HG03108 (cell line): Measurements from ENCODE around the gene ZRANB1.

Experiments
- ATAC-seq: cut with Tn5 transposase; IDR thresholded peaks from one replicate; pipeline ENCODE4 v1.9.1; 2021; ENCODE audit warnings: moderate library complexity; ENCODE audit not compliant: unreplicated experiment

Gene ZRANB1

DNA sequence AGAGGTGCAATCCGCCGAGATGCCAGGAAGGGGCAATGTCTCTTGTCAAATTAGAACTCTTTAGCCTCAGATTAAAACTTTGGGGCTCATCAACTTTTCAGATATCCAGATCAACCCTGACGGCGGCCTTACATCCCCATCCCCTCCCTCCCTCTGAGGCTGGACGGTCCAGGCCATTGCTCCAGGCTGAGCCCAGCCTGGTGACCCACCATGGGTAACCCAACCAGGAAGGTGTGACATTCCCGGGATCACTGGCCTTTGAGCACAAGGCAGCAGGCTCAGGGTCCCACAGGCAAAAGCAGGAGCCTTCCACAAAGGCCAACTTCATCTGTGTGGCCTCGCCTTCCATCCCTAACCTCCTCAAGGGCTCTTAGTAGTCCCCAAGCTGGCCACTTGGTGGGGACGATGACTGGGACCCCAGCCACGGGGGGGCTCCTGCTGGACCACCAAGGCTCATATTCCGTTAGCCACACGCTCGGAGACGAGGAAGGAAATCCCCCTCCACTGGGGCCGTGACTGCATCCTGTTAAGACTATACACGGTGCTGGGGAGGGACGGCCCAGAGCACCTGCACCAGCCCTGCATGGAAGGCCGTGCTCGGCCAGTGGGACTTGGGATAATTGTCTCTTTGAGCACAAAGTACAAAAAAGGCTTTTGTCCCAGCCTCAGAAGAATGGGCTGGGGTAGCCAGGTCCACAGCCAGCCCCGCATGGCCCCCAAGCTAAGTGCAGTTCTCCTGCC, 62.8 kb downstream of the ZRANB1 start:
- ATAC-seq: no peak

DNA sequence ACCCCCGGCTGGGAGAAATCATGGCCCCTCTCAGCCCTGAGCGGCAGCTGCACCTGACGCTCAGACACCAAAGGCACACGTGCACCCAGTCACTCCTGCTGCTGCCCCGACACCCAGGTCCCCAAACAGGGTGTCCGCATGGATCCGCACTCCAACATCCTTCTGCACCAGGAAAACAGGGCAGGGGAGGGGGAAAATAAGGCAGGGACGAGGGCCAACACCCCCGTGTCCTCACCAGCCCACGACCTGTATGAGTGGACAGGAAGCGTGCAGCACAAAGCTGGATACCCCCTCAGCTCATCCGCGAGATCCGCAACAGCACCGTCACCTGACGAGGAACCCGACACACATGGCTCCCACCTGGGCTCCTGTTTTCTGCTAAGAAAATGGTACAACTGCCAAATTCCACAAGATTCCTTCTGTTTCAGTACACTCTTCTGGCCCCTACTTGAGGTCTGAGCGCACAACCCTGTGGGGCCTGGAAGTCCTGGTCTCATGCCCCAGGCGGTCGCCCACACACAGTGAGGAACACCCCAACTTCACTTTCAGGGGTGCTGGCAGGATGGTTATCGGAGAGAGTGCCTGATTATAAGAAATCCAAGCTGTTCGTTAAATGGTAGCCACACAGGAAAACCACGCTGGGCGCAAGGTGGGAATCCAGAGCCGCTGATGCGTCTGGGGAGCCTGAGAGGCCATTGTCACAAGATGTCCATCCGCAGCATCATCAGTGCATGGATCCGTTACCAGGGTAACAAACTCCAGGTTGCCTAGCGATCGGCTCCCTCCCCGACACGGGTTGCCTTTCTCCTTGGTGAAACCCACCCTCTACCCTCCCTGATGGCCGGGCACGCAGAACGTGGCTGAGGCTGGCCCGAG, 63.6 kb downstream of the ZRANB1 start:
- no peak for ATAC-seq

DNA sequence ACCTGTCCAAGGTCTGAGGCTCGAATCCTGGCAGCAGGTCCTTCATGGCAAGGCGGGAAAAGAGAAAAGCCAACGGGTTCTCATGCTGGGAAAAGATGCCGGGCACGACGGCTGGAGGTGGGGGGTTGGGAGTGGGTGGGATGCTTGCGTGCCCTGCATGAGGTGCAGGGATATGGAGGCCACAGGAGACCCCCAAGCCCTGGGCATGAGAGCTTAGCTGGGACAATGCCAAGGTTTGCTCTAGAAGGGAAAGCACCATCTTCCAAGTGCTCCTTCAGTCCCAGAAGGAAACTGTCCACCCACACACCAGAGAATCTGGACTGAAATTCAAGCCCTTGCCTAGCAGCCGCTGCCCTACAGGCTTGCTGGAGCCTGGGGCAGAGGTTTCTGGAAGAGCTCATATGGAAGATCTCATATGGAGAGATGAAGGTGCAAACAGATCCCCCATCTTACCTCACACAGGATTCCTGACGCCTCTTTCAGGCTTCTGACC, 64.3 kb downstream of the ZRANB1 start:
- ATAC-seq: no peak

DNA sequence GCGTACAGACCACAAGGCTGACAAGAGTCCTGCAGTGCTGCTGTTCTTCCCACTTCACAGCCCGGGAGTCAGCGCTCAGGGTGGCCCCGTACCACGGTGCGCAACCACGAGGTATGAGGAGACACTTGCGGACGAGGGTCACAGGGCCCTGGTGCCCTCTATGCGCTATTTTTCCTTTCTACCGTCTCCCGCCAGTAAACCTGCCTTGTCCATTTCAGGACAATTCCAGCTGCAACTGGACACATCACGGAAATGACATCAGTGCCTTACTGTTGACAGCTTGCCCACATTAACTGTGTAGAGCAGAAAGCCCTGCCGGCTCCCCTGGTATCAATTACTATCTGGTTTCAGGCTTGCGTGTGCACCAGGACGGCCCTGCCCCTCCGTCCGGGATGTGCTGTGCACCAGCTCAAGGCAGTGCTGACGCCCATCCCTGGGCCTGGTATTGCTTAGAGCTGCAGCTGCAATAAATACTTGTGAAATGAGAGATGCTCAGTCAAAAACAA, 65.1 kb downstream of the ZRANB1 start:
- ATAC-seq: no peak

DNA sequence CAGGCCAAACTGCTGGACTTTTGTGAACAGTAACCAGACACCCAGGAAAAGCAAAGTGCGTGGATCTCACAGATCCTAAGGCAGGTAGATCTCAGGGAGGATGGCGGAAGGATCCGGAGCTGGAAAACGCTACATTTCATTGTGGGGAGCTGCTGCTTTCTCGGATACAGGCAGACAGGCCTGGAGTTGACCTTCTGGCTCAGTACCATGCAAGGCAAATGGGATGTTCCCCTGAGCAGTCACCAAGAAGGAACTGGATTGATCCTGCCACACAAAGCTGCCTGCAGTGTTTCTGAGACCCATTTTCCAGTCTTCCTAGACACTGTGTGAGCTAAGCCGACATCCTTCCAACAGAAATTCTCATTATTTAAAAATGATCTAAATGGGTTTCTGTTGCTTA, 65.5 kb downstream of the ZRANB1 start:
- ATAC-seq: no peak

DNA sequence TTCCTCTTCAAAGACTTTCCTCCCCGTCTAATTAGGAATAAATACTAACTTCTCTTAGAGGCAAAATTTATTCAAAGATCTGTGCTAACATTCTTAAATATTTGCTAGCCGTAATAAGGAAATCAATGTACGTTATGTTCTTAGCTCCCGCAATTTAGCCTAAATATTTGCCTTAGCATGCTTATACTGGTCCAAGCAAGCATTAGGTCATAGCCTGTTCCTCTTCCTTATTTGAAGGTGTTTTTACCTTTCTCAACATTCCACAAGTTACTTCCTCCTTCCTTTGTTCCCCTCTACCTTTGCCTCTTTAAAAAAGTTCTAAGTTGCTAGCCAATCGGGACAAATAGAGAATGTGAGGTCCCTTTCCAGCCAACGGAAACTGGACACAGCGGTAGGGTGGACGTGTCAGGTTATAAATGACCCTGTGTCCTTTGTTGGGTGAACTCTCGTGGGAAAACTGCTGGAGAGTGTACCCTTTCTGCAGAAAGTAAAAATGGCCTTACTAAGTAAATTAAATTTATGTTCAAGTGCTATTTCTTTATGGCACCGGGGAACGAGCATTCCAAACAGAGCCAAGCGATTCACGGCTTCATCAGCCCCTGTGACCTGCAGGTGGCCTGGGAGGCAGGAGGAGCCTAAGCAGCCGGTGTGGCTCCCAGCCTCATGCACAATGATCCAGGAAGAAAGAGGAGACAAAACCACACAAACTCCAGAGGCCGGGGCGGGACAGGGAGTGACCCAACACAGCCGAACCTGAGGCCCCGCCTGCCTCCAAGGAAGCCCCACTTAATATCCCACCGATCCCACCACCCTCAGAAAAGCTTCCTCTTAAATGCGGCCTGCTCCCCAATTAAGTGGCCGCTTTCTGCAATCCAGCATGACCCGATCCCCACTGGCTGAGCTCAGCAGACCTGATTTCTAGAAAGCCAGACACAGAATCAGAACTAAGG, 67.0 kb downstream of the ZRANB1 start:
- no peak for ATAC-seq

DNA sequence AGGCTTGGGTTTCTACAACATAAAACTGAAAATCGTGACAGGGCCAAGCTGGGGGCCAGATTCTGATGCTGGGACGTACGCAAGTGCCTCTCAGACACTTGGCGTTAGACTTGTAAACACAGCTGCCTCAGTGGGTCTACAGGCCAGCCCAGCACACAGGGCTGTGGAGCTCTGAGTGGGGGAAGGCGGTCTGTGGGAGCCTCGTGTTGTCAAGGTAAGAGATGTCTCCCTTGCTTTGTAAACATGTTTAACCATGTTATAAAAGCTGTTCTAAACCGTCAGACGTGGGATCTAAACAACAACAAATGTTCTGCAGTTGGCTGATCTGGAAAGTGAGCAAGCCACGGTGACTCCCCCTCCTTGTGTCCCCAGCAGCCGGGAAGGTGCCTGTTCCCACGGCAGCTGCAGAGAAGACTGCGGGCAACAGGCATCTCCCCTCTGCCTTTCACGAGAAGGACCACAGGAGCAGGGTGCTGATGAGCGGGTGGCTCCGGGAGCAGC, 67.8 kb downstream of the ZRANB1 start:
- no peak for ATAC-seq

DNA sequence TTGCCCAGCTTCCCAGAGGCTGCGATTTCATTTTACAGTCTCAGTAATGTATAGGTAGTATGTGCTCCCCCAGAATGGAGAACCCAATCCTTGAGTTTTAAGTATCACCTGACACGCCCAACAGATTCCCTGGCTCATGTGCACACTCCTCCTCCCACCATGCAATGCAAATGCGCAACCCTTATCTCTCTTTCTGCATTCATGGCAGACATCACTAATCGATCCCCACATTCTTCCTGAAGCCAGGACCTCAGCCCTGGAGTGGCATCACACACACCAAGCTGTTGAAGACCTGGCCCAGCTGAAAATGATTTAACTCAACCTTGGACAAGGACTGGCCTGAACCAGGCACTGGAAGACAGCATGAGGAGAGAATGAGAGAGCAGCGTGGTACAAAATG, 68.4 kb downstream of the ZRANB1 start:
- no peak for ATAC-seq

DNA sequence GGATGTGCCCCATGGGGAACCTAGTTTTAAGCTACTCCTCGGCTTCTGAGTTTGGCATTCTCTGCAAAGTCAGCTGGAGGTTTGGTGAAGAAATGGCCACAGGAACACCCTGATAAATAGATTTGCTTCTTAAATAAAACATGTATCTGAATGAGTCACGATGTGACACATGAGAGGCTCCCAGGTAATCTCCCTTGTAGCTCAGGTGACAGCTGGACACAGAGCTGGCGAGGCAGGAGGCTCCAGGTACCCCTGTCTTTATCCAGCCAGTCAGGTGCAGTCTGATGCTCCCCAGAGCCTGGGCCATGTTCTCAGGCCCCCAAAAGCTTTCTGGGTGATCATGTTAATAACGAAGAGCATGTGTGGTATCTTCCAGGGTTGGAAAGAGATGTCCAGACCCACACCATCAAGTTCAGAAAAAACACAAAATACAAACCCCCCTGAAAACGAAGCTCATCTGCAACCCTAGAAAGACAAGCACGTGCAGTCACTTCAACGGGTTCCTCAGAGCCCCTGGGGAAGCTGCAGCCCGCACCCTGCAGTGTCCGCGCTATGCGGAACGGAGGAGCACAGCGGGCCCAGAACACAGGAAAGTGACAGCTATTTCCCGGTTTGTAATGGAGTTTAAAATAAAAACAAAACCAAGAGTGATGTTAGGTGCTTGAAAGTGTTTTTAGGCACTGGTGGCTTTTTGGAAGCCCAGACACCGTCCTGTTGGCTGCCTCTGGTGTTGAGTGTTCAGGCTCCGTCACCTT, 69.4 kb downstream of the ZRANB1 start:
- ATAC-seq: no peak

DNA sequence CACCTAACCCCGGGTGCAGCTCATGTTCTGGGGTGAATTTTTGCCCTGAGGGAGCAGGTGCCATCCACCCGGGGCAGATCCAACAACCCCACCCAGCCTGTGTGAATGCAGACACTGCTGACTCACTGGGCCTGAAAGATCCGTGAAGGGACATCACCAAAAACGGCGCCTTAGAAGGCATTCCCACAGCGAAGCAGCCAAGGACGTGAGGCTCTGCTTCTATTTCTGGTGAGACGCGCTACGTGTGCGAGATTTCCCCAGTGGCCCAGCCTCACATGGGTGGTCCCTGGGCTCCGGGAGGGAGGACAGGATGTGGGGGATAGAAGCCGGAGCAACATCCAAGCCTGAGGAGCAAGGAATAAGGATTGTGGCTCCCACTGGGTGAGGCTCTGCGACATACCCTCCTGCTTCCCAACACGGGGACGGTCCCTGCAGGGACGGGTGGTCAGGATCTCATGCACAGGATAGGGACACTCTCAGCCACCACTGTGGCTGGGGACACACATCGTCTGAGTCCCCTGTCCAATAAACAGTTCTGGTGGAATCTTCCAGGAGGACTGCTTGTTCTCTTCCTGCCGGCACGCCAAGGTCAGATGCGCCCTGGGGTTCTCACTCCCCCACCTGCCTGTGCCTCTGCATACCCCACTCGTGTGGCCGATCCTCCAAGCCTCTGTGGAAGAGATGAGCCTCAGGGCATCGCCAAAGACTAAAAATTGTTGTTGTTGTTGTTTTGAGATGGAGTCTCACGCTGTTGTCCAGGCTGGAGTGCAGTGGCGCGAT, 70.2 kb downstream of the ZRANB1 start:
- no peak for ATAC-seq

DNA sequence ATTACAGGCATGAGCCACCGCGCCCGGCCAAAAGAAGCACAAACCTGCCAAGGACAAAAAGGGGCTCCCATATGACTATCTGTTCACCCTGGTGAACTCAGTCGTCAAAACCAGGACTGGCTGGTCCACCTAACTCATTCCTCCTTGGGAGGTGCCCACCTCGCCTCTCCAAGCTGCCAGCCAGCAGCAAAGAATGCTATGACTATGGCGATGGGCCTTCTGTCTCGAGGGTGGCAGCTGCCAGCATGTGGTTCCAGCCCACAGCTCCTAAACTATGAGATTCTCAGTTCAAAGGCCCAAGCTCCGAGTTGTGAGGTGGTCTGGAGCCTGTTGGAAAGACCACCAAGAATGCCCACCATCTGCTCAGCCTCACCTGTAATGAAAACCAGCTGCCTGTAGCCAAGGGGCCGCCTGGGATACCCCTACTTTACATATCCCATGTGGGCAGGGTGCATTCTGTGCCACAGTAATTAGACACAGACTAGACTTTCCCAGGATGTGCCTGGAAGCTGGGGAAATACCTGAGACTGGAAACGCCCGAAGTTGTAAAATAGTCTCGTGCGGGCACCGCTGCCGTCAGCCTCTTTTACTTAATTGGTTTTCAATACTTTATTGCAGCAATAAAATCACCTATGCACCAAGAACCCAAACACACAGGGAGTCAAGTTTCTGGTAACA, 71.1 kb downstream of the ZRANB1 start:
- no peak for ATAC-seq

DNA sequence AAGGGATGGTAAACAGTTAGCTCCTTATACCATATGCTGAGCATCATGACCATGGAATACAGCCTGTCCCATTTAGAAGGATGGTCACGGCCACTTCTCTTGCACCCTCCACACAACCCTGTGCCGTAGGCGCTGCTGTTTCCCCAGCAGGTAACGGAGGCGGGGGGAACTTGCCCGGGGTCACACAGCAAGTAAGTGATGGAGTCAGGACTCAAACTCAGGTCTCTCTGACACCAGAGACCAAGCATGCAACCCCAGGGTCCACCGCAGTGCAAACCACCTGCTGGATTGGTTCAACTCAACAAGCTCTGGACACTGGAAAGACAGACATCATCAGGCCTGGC, 71.6 kb downstream of the ZRANB1 start:
- no peak for ATAC-seq

DNA sequence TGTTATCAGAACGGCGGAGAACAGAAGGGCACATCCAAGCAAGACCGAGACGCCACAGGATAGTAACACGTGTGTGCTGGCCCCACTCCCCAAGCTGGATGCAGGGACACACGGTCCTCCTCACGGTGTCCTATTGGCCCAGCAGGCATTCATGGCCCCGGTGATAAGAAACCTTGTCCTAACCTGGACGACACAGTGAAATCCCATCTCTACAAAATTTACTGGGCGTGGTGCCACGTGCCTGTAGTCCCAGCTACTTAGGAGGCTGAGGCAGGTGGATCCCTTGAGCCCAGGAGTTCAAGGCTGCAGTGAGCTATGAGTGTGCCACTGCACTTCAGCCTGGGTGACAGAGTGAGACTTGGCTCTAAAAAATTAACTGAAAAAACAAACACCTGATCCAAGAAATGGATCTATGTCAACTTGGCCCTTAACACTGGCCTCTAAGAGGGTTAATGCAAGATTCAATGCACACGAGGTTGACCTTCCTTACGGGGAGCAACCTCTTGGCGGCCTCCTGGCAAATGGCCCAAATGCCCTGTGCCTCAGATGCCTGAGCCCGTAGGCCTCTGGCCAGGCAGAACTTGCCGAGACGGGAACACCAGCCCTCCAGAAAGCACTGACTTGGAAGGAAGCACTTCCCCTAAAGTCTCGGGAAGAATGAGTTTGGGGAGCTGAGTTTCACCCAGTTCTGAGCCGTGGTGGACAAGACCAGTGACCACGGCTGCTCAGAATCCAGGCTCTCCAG, 72.3 kb downstream of the ZRANB1 start:
- ATAC-seq: no peak

DNA sequence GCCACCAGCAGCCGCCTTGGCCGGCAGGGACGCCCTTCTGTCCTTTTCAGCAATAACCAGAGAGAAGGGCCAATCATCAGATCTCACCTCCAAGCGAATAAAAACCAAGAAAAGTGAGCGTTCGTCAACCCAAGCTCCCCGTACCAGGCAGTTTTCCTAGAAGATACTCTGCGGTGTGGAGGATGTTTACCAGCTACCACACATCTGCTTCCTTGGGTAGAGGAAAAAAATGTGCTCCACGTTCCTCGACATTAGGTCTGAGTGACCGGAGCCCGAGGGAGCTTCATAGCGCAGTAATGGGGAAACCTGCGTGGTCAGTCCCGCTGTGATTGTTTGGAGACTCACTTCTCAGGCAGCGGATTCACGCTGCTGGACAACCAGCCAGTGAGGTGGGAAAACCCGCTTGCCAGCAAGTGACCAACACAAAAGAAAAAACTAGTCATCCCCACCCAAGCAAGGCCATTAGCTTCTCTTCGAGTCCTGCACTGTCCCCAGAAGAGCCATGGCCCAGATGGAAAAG, 73.0 kb downstream of the ZRANB1 start:
- ATAC-seq: no peak

DNA sequence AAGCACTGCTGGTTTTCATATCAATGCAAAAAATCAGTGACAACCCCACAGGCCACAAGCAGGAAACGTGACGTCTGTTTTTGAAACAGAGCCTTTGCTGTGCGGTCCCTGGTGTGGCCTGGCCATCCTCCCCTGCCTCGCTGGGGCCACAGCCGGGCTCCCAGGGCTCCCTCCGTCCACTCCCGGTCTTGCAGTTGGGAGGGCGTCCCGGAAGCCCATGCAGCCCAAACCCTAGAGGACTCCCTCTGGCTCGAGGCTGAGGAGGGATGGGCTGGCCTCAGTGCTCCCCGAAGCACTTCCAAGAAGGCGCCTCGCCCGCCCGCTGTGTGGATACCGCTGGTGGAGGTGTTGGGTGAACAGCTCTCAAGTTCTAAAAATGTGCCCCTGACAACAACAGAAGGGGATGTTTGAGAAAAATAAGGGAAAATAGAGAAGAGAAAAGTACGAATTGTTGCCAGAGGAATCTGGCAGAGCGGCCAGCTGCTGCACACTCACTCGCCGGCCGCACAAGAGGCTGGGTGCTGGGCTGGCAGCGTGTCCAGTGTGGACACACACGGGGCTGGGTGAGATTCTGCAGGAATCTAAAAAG, 73.5 kb downstream of the ZRANB1 start:
- no peak for ATAC-seq

DNA sequence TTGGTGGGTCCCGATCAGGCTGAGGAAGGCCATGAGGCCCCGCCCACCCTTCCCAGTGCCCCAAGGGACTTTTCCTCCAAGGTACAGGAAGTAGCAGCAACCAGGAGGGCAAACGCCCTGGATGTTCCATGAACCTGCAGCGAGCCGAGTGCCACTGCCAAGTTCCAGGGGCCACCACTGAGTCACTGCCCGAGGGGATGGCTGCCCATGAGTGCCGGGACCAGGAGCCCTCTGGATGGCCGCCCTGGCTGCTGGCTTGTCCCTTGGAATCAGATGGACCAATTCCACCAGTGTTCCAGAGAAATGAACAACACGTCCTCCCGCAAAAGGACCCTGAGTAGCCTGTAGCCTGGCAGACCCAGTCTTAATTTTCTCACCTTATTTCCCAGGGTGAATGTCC, 74.2 kb downstream of the ZRANB1 start:
- ATAC-seq: no peak

DNA sequence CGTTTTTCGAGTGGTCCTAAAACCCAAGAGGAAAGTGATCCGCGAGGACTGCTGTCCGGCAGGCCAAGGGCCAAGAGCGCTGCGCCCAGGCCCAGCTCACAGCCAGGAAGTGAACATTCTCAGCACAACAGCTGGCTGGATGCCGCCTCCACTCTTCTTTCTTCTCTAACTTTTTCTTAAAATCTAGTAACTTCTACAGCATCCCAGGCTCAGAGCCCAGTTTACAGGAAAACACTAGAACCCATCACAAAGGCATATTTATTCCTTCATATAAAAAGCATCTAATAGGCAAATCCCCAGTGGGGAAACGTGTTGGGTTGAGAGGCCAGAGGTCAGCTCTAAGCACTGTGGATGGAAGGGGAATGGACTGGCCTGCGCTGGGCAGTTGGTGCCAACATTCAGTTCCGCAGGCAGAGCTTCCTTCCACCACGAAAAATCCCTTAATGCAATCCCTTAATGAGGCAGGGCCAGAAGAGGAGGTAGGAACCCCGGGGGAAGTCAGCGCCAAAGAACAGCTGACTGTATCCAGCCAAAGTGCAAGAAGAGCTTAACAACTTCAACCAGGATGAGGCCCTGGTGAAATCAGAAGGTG, 74.8 kb downstream of the ZRANB1 start:
- ATAC-seq: no peak
